ENCODE measurements around the gene PLPP3.

PLPP3 gene

DNA sequence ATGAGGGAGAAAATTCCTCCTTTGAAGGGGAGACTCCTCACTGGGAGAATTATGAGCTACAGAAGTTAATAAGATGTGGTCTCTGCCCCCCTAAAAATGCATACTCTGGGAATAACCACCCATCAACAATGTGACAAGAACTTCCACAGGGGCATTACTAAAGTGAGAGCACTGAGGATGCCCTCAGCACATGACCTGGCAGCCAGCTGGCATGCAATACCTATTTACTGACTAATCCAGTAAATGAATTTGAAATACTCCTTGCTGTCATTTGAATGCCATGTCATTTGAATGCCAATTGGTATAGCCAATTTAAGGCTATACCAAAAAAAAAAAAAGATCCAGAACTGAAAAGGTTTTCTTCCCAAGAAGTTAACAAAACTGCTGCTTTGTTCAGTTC, 30.8 kb downstream of the PLPP3 start:
- DNase-seq (ENCODE audit: extremely low read depth in 1 of 2, low read depth in 1 of 2) = no peak

- no peak for DNase-seq (ENCODE audit: extremely low read depth in 1 of 2, low read depth in 1 of 2)
These were observed 31.4 kb downstream of the PLPP3 start for GRCh38 chr1:56547977-56548376.

GRCh38 chr1:56547473-56547872, 31.9 kb downstream of the PLPP3 start:
- DNase-seq (ENCODE audit: extremely low read depth in 1 of 2, low read depth in 1 of 2) = no peak

DNA sequence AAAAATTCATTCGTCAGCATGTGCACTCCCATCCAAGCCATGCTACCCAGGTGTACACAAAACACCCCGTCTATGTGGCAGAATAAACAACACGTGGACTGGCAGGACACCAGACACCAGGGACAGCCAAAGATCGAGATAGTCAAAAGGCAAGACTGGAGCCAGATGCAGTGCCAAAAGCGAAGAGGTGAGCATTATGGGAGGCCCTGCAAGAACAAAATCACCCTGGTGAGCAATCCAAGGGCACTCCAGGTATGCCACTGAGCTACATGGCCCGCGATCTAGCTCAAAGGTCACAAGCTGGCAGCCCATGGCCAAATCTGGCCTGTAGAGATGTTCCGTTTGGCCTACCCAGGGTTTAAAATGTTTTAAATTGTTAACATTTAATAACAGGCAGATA, 33.7 kb downstream of the PLPP3 start:
- DNase-seq (ENCODE audit: extremely low read depth in 1 of 2, low read depth in 1 of 2) = no peak

GRCh38 chr1:56543783-56544612, 35.4 kb downstream of the PLPP3 start:
- no peak for DNase-seq (ENCODE audit: extremely low read depth in 1 of 2, low read depth in 1 of 2)

DNA sequence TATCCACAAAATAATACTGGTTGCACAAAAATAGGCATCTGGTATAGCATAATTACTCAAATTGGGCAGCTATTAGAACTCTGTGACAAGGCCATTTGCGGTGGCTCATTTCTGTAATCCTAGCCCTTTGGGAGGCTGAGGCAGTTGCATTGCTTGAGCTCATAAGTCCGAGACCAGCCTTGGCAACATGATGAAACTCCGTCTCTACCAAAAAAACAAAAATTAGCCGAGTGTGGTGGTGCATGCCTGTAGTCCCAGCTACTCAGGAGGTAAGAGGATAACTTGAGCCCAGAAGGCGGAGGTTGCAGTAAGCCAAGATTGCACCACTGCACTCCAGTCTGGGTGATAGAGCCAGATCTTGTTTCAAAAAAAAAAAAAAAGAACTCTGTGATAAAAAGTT, 36.7 kb downstream of the PLPP3 start:
- no peak for DNase-seq (ENCODE audit: extremely low read depth in 1 of 2, low read depth in 1 of 2)

DNA sequence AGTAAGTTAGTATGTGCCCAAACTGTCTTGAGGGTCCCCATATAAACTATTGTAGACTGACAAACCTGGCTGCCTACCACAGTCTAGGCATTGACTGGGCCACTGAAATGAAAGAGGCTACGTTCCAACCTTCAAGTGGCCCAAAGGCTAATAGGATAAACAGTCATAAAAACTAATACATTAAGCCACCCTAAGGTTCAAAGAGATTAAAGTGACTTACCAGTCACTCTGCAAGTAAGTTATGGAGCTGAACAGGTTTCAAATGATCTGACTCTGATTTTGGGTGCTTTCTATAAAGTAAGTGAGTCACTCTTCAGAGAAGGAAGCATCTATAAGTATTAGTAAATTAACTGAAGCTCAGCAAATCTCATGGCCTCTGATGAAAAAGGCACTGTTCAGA, 38.0 kb downstream of the PLPP3 start:
- no peak for DNase-seq (ENCODE audit: extremely low read depth in 1 of 2, low read depth in 1 of 2)

- no peak for DNase-seq (ENCODE audit: extremely low read depth in 1 of 2, low read depth in 1 of 2)
These were observed 38.9 kb downstream of the PLPP3 start for GRCh38 chr1:56540467-56540866.

GRCh38 chr1:56539520-56539931, 39.8 kb downstream of the PLPP3 start:
- no peak for DNase-seq (ENCODE audit: extremely low read depth in 1 of 2, low read depth in 1 of 2)

- no peak for DNase-seq (ENCODE audit: extremely low read depth in 1 of 2, low read depth in 1 of 2)
These were observed 40.8 kb downstream of the PLPP3 start for GRCh38 chr1:56538532-56538931.

DNA sequence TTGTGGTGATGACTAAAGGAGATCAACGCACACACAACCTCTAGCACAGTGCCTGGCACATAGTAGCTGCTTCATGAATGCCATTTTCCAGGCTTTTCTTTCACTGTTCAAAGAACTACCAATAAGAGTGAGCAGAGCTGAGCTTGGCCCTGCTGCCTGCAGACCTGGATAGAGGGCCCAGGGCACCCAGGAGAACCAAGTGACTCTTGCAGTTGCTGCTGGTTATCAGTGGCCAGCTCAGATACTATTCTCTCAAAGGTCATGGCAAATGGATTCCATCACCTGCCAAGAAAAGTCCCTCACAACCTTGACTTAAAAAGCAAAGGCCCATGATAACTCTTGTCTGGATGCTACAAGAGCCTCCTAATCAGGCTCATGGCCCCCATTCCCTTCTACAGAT, 41.7 kb downstream of the PLPP3 start:
- DNase-seq (ENCODE audit: extremely low read depth in 1 of 2, low read depth in 1 of 2) = no peak

- DNase-seq (ENCODE audit: extremely low read depth in 1 of 2, low read depth in 1 of 2) = no peak
These were observed 43.4 kb downstream of the PLPP3 start for GRCh38 chr1:56535939-56536338.

DNA sequence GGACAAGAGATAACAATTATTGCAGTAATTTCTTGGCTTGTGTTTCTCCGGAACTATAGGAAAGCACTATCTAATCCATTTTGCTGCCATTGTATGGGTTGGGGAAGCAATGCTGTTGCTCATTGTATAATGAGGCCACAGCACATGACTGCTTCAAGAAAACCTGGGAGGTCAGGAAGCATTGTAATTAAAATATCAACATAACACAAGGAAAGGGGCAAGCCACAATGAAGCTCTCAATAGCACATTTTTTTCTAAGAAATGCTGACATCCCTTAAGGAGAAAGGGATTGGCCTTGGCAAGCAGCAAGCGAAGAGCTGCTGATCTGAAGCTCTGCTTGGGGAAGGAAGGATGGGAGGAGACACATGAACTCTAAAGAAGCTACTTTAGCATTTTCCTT, 44.0 kb downstream of the PLPP3 start:
- DNase-seq (ENCODE audit: extremely low read depth in 1 of 2, low read depth in 1 of 2) = no peak

DNA sequence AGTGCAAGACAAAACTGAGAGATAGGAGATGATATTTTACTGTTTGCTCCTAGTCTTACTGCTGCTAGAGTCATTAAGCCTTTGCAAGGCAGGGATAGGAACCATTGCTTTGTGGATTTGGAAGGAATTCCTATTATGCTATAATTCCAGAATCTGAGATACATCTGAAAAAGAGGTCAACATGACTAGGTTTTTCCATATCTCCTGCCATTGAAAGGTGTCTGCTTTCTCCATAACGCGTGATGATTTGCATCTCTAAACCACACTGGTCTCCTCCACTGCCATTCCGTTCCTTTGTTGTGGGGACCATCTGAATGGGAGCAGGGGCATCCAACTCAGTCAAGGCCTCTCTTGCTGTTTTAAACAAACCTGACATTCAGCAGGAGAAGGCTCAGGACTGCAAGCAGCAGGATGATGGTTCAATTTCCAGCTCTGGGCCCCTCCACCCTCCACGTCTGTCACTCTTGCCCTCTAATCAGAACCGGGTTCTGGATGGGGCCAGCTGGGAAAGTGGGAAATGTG, 45.2 kb downstream of the PLPP3 start:
- DNase-seq (ENCODE audit: extremely low read depth in 1 of 2, low read depth in 1 of 2) = no peak

- no peak for DNase-seq (ENCODE audit: extremely low read depth in 1 of 2, low read depth in 1 of 2)
These were observed 45.7 kb downstream of the PLPP3 start for GRCh38 chr1:56533621-56534020.

- DNase-seq (ENCODE audit: extremely low read depth in 1 of 2, low read depth in 1 of 2) = no peak
These were observed 46.2 kb downstream of the PLPP3 start for GRCh38 chr1:56533197-56533596.

GRCh38 chr1:56532350-56532683, 47.0 kb downstream of the PLPP3 start:
- no peak for DNase-seq (ENCODE audit: extremely low read depth in 1 of 2, low read depth in 1 of 2)

DNA sequence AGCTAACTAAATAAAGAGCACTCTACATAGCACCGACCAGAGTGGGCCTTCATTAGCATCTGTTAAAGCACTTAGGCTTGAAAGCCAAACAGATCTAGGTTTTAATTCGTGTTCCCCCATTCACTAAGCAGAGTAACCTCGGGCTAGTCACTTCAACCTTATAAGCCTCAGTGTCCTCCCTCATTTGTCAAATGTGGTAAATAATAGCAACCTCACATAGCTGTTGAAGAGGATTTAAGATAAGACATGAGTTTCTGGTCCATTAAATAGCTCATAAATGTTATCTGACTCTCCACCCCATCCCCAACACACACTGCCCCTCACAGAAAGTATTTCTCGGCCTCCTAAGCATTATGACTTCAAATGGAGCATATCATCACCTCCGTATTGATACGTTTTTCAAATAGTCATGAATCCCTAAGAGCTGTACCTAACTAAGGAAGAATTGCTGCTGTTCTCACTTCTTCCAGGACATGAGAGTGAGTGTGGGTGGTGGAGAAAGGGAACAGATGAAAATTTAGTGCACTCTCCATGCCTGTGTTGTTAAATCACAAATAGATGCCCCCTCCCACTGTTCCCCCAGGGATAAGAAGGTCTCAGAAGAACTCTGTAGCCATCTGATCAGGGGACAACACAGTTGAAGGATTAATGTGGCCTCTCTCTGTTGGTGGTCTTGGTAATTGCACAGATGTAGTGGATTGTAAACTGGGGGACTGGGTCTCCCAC, 47.6 kb downstream of the PLPP3 start:
- DNase-seq (ENCODE audit: extremely low read depth in 1 of 2, low read depth in 1 of 2) = no peak

- DNase-seq (ENCODE audit: extremely low read depth in 1 of 2, low read depth in 1 of 2) = no peak
These were observed 49.6 kb downstream of the PLPP3 start for GRCh38 chr1:56529801-56530200.

- no peak for DNase-seq (ENCODE audit: extremely low read depth in 1 of 2, low read depth in 1 of 2)
These were observed 51.6 kb downstream of the PLPP3 start for GRCh38 chr1:56527548-56528302.

- DNase-seq (ENCODE audit: extremely low read depth in 1 of 2, low read depth in 1 of 2) = no peak
These were observed 52.7 kb downstream of the PLPP3 start for GRCh38 chr1:56526571-56527174.

All from stimulated activated CD8-positive, alpha-beta memory T cell treated with anti-CD3 and anti-CD28 coated beads, Interleukin-7, amount 100 ng/mL, for 48 hours (primary cell).